NCI-H2196 treated with DMSO at 0.1 percent for 48 hours (cell line): ENCODE data around the gene CCDC12.
A peak's percentile ranks its signal among the peaks of the same experiment; 100 is the strongest.
"Not testable (repeated sequence)": the region's sequence is repeated elsewhere in the genome, so short reads cannot be mapped to it uniquely, and the experiment has no call there.

Experiments used
- DNase-seq: peaks from one replicate; lab custom pipeline; 2025; ENCODE audit not compliant: unreplicated experiment; lab: John Stamatoyannopoulos, UW

CCDC12 gene

GRCh38 chr3:46926039-46926438, 50.5 kb downstream of the CCDC12 start:
- DNase-seq: no peak

DNA sequence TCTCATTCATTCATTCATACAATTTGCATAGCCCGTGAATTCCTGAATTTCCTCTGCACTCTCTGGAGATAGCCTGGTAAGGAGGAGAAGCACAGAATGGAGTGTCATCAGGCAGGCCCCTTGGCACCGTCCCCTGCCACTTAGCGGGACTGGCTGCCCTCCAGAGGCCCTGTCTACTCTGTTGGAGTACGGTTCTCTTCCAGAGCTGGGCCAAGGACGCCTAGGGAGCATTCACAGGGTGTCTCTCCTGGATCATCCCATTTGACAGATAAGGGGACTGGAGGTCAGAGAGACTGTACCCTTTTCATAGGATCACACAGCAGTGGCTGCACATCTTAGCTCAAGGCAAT, 51.0 kb downstream of the CCDC12 start:
- DNase-seq: no peak

DNA sequence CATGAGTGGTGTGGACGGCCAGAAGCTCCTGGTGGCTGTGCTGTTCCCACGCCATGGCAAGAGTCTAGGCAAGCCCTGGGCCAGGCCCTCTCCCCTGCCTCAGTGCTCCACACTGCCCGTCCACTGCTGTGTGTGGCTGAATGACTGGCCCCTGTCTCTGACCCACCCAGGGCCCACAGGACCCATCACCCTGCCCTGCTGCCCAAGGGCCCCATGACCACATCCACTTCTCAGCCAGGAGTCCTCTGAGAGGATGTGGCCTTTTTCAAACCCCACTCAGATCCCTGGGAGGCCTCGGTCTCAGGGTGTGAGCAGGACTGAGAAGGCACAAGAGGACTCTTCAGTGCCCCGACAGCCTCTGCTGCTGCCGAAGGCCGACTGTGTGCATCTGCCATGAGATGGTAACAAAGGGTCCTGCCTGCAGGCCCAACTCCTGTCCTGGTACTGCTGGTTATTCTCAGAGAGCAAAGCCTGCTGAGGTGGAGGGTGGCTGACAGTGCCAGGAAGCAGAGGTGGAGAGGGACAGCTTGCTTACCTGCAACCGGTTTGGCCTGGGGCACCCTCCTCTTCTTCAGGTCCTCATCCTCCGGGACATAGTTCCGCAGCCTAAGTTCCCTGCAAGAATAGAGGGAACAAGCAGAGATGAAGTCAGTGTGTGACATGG, 51.5 kb downstream of the CCDC12 start:
- DNase-seq: no peak

DNA sequence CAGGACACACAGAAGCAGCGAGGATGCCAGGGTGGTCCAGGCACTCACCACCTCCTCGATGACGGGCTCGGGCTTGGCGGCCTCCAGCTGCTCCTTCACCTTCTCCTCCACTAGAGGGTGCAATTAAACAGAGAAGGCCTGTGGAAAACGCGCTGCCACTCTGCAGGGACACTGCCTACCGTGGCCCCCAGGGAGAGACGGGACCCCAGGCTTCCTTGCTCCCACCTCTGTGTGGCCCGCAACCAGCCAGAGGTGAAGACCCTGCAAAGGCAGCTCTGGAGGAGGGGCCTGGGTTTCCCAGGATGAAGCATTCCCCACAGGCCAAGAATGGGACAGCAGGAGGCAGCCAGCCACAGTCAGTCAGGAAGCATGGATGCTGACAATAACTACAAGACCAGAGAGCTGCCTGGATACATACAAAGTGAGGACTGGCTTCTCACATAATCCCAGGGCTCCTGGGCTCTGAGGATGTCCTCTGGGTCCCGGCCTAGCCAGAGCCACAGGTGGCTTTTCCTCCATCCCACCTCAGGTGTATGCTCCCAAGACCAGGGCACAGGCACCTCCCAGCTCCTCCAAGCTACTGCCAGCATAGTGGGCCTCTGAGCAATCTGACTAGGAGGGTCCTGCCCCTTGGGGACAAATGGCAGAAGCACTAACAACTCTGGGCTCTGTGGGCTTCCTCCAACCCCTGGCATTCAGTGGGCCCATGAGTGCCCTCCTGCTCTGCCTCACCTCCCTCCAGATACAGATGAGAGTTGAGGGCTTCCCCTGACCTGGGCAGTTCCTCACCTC, 52.8 kb downstream of the CCDC12 start:
- no peak for DNase-seq

DNA sequence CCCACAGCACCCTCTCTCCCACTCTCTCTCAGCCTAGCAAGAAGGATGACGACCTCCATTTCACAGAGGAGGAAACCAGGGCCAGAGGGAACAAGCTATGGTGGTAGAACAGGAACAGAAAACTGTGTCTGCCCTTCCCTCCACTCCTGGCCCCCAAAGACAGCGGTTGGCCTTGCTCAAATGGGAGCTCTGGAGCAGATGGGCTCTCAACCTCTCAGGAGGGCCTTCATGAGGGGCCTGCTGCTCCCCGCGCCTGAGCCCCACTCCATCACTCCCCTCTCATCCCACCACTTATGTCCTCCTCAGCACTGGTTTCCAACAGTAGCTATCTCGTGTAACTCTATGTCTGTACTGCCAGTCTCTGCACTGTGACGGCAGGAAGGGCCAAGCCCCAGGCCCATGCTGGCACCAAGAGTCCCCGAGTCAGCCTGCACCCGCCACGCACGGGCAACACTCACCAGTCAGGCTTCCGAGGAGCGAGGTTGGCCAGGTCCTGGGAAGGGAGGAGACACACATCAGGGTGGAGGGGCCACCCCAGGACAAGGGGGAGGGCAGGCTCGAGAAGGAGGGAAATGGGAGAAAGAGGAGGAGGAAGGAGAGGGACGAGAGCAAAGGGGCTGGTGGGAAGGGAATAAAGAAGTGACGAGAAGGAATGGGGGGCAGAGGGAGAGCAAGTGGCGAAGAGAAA, 53.5 kb downstream of the CCDC12 start:
- no peak for DNase-seq

GRCh38 chr3:46922426-46922825, 54.1 kb downstream of the CCDC12 start:
- no peak for DNase-seq

GRCh38 chr3:46921871-46922271, 54.7 kb downstream of the CCDC12 start:
- no peak for DNase-seq

DNA sequence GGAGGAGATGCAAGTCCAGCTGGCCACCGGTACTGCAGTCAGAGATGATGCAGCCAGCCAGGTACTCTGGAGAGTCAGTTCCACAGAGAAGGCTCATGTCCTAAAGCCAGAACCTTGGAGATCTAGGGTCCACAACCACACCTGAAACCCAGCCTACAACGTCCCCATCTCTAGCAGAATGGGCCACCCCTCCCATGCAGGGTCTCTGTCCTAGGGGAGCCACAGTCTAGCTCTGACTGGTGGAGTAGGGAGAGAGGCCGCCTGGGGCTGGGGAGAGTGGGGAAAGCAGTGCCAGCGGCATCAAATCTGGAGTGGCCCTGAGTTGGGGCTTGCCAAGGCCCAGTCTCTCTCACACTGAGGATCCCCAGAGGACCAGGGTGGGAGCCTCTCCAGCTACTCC, 55.5 kb downstream of the CCDC12 start:
- DNase-seq: no peak

GRCh38 chr3:46918634-46919033, 57.9 kb downstream of the CCDC12 start:
- no peak for DNase-seq

GRCh38 chr3:46918202-46918601, 58.3 kb downstream of the CCDC12 start:
- no peak for DNase-seq

- DNase-seq: no peak
These were observed 59.3 kb downstream of the CCDC12 start for GRCh38 chr3:46917257-46917656.

GRCh38 chr3:46916799-46917198, 59.7 kb downstream of the CCDC12 start:
- DNase-seq: no peak

GRCh38 chr3:46916278-46916677, 60.3 kb downstream of the CCDC12 start:
- DNase-seq: no peak

- DNase-seq: no peak
These were observed 61.2 kb downstream of the CCDC12 start for GRCh38 chr3:46915297-46915822.

DNA sequence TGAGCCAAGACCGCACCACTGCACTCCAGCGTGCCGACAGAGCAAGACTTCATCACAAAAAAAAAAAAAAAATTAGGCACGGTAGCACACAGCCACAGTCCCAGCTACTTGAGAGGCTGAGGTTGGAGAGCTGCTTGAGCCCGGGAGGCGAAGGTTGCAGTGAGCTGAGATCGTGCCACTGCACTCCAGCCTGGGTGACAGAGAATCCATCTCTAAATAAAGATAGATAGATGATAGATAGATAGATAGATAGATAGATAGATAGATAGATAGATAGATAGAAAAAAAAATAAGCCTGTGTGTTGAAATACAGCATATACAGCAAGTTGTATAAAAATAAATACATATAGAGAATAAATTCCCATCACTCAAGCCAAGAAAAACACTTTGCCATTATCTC, 61.7 kb downstream of the CCDC12 start:
- no peak for DNase-seq

- peak; percentile 76 for DNase-seq
These were observed 62.9 kb downstream of the CCDC12 start for GRCh38 chr3:46913644-46914043.

DNA sequence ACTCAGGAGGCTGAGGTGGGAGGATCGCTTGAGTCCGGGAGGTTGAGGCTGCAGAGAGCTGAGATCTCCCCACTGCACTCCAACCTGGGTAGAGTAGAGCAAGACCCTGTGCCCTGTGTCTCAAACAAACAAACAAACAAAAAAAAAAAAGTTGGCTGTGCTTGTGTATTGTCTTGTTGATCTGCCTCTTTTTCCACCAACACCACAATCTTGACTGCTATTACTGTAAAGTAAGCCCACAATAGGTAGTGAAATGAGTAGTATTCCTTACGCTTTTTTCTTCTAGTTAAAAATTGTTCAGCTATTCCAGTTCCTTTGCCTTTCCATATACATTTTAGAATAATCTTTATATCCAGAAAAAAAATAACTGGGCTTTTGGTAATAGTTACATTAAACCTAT, 63.6 kb downstream of the CCDC12 start:
- no peak for DNase-seq

DNA sequence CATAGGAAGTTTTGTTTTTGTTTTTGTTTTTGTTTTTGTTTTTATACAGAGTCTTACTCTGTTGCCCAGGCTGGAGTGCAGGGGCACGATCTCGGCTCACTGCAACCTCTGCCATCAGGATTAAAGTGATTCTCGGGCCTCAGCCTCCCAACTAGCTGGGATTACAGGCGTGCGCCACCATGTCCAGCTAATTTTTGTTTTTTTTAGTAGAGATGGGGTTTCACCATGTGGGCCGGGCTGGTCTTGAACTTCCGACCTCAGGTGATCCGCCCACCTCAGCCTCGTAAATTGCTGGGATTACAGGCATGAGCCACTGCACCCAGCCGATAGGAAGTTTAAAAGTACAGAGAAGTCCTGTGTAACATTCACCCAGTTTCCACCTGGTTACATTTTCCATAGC, 65.6 kb downstream of the CCDC12 start:
- not testable (repeated sequence) for DNase-seq

DNA sequence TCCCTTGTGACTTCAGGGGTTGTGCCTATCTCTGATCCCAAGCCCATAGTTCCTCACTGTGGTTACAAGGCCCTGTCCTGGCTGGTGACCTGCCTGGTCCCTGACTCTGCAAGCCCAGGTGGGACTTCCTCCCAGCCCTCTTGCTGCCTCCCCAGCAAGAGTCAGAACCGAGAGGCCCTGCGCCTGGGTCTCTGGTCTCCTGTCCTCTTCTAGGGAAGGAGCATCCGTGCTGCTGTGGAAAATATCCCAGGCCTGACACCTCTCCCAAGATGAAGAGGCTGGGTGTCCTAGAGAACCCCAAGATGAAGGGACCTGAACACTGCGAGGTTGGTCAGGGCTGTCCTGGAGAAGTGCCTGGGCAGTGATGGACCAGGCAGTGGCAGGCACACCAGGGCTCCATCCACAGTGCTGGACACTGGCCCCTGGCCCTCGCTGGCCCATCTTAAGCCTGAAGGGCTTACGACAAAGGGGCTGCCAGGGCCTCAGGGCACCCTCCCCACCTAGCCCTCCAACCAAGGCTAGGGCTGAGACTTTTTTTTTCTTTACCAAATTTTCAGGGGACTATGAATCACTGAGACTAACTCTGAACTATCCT, 66.3 kb downstream of the CCDC12 start:
- DNase-seq: no peak

DNA sequence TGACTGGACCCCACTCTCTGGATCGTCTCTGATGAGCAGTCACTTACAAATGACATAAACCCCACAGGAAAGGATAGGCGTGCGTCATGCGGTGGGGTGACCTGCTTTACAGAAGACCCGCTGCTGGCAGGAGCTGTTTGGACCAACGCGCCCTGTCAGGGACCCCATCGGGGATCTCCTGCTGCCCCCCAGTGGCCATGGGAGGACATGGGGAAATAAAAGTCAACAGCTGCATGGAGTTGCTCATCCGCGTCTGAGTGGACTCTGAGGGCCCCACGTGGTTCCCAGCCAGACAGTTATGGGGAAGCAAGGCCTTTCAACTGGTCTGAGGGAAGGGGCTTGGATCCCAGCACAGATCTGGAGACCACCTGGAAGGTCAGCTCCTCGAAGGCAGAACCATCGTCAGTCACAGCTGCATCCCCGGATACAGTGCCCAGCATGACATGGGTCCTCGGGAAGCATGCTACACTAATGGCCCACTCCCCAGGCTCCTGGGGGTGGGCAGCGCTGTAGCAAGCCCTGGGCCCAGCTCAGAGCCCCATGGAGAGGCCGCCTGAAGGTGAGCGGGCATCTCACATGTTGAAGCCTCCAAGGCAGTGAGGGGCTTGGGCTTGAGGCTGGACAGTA, 66.9 kb downstream of the CCDC12 start:
- DNase-seq: peak; percentile 23

GRCh38 chr3:46908986-46909534, 67.5 kb downstream of the CCDC12 start:
- DNase-seq: no peak
